NT2/D1 (cell line): ENCODE results near the gene SDR42E2.

ENCODE experiments used
- DNase-seq: peaks from one replicate; pipeline ENCODE4 v3.0.0-alpha.2; 2011; ENCODE audit warnings: low read depth, low spot score
- H3K27me3 ChIP-seq: 2 replicates; pipeline ENCODE4 v1.6.0; 2011; ENCODE audit warnings: mild to moderate bottlenecking; ENCODE audit not compliant: insufficient read length, insufficient read depth
- H3K36me3 ChIP-seq: 2 replicates; pipeline ENCODE4 v1.6.1; 2011; ENCODE audit warnings: mild to moderate bottlenecking, low read length, mixed read lengths; ENCODE audit not compliant: insufficient read depth, insufficient read length
- H3K4me1 ChIP-seq: 2 replicates; pipeline ENCODE4 v1.5.1; 2011; ENCODE audit not compliant: insufficient read depth, insufficient read length
- H3K4me3 ChIP-seq: 2 replicates; pipeline ENCODE4 v1.5.1; 2011; ENCODE audit warnings: low read depth; ENCODE audit not compliant: insufficient read length
- H3K9ac ChIP-seq: 2 replicates; pipeline ENCODE4 v1.6.0; 2011; ENCODE audit warnings: low read depth; ENCODE audit not compliant: insufficient read length
- H3K9me3 ChIP-seq: 2 replicates; pipeline ENCODE4 v1.5.1; 2011; ENCODE audit warnings: mild to moderate bottlenecking, low read length; ENCODE audit not compliant: insufficient read depth
- SUZ12 ChIP-seq: IDR thresholded peaks from 2 replicates; pipeline ENCODE4 v1.6.1; 2011; ENCODE audit not compliant: insufficient read length, insufficient read depth; ENCODE audit errors: extremely low read depth
- YY1 ChIP-seq: IDR thresholded peaks from 2 replicates; pipeline ENCODE4 v1.6.1; 2011; ENCODE audit not compliant: insufficient read length, insufficient read depth
- ZNF274 ChIP-seq: IDR thresholded peaks from 2 replicates; pipeline ENCODE4 v1.6.1; 2011; ENCODE audit warnings: mild to moderate bottlenecking, low read depth, low read length

Gene SDR42E2

GRCh38 chr16:22188595-22189442 is 26.5 kb downstream of the SDR42E2 start:
- Histone ChIP-seq H3K36me3 (no peaks in the 10 kb centered on the region), H3K9me3 (no peaks in the 10 kb centered on the region), H3K4me1 (peaks cover 8% of the 10 kb centered on the region), H3K4me3 (no peak overlapping the region), H3K27me3 (peaks cover 11% of the 10 kb centered on the region), H3K9ac (no peak overlapping the region)
- peak; percentile 76 for DNase-seq
- no peak for TF ChIP-seq YY1
- TF ChIP-seq SUZ12: no peak
- no peak for TF ChIP-seq ZNF274

DNA sequence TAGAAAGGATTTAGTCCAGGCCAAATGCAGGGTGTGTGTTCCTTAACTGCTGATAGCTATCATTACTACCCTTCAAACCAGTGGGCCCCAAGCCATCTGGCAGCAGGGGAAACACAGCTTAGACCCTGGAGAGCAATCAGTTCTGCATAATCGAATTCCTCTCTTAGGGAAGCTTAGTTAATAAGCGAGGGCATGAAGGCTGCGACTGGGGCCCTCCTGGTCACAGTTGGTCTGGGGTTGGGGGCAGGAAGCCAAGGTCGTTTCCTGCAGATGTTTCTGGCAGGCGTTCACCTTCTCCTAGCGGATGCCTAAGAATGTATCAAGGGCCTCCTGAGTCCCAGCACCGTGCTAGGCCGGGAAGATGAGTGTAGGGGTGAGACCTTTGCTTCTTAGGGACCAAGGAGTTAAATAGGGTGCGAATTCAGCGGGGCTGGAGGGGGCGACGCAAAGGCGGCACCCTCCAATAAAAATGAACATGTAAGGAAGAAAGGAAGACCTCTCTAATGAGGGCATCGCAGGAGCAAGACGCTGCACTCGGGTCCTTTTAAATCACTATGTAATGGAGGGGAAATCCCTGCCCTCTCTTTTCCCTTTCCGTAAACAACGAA is 27.3 kb downstream of the SDR42E2 start:
- Histone ChIP-seq H3K36me3 (no peaks in the 10 kb centered on the region), H3K9ac (peak overlapping the region; percentile 79), H3K4me1 (peaks cover 7% of the 10 kb centered on the region), H3K9me3 (no peaks in the 10 kb centered on the region), H3K27me3 (peaks cover 11% of the 10 kb centered on the region), H3K4me3 (peak overlapping the region; percentile 85)
- TF ChIP-seq SUZ12: no peak
- TF ChIP-seq ZNF274: no peak
- TF ChIP-seq YY1: no peak
- DNase-seq: no peak

GRCh38 chr16:22190081-22190775 is 27.9 kb downstream of the SDR42E2 start:
- Histone ChIP-seq H3K27me3 (peaks cover 11% of the 10 kb centered on the region), H3K36me3 (no peaks in the 10 kb centered on the region), H3K4me3 (peak overlapping the region; percentile 85), H3K4me1 (peaks cover under 1% of the 10 kb centered on the region), H3K9me3 (no peaks in the 10 kb centered on the region), H3K9ac (peak overlapping the region; percentile 79)
- TF ChIP-seq ZNF274 (no peak), SUZ12 (no peak), YY1 (no peak)
- DNase-seq: peak; percentile 97

GRCh38 chr16:22190776-22191531 is 28.6 kb downstream of the SDR42E2 start:
- peaks cover 11% of the 10 kb centered on the region for H3K27me3 ChIP-seq
- peak overlapping the region; percentile 76 for H3K9ac ChIP-seq
- no peaks in the 10 kb centered on the region for H3K36me3 ChIP-seq
- TF ChIP-seq ZNF274: no peak
- TF ChIP-seq YY1: no peak
- TF ChIP-seq SUZ12: no peak
- H3K4me1 ChIP-seq: no peaks in the 10 kb centered on the region
- peak; percentile 98 for DNase-seq
- H3K4me3 ChIP-seq: peak overlapping the region; percentile 54
- no peaks in the 10 kb centered on the region for H3K9me3 ChIP-seq

DNA sequence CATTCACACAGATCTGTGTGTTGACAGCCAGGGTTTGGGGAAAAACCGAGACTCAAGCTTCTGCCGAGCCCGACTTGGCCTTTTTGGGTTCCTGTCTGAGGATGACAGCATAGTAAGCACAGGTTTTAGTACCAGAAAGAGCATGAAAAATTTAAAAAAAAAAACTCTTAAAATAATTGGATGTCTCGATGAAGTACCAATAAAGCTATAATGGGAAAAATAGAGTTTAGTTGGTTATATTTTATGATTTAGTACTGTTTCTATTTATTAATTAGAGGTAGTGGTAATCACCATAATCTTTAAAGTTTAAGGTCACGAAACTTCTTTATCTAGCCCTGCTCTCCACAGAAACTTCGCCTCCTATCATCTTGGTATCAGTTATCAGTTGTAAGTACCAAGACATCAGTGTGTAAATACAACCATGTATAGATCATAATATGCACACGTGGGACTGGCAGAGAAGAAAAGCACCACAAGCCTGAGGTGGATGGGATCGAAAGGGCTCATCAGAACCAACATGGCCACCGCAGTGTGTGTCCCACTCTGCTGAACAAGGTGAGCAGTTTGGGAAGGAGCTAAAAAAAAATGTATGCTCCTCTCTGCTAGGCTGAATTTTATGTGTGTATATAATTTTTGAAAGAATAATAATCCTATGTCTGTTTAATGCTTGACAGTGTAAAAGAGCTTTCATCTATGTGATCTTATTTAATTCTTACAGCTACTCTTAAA is 29.4 kb downstream of the SDR42E2 start:
- Histone ChIP-seq H3K4me1 (no peaks in the 10 kb centered on the region), H3K36me3 (no peaks in the 10 kb centered on the region), H3K9ac (peak overlapping the region; percentile 76), H3K9me3 (no peaks in the 10 kb centered on the region), H3K27me3 (peaks cover 11% of the 10 kb centered on the region), H3K4me3 (peak overlapping the region; percentile 54)
- TF ChIP-seq SUZ12: no peak
- TF ChIP-seq YY1: no peak
- TF ChIP-seq ZNF274: no peak
- no peak for DNase-seq
